Cardiac fibroblast (primary cell): ENCODE measurements around the gene IQCF6.

Experiments
- DNase-seq, 2 donors: peaks; one replicate each; pipeline versions ENCODE4 v3.0.0 to v3.0.0-alpha.2; 2010; ENCODE audit warnings: low read depth in 2 of 2
- H3K4me3 ChIP-seq, 2 donors: replicated peaks in 1 of 2; 1 replicate in 1 of 2; 2 replicates in 1 of 2; pipeline ENCODE4 v1.5.1; 2011; ENCODE audit warnings: low read depth in 2 of 2, low read length in 2 of 2, mild to moderate bottlenecking in 2 of 2, moderate library complexity in 1 of 2
- CTCF ChIP-seq: IDR thresholded peaks from one replicate; pipeline ENCODE4 v1.5.1; 2011; ENCODE audit warnings: low read depth, mild to moderate bottlenecking, low read length, inconsistent platforms

IQCF6 gene

GRCh38 chr3:51733859-51734571, 45.0 kb downstream of the IQCF6 start:
- no peak overlapping the region for H3K4me3 ChIP-seq
- TF ChIP-seq CTCF, result no peak
- DNase-seq, result no peak

- no peak overlapping the region for H3K4me3 ChIP-seq
- TF ChIP-seq CTCF, result no peak
- no peak for DNase-seq
These were observed 49.9 kb downstream of the IQCF6 start for GRCh38 chr3:51729042-51729633.
